Measurements from ENCODE around the gene HVCN1.

DNA sequence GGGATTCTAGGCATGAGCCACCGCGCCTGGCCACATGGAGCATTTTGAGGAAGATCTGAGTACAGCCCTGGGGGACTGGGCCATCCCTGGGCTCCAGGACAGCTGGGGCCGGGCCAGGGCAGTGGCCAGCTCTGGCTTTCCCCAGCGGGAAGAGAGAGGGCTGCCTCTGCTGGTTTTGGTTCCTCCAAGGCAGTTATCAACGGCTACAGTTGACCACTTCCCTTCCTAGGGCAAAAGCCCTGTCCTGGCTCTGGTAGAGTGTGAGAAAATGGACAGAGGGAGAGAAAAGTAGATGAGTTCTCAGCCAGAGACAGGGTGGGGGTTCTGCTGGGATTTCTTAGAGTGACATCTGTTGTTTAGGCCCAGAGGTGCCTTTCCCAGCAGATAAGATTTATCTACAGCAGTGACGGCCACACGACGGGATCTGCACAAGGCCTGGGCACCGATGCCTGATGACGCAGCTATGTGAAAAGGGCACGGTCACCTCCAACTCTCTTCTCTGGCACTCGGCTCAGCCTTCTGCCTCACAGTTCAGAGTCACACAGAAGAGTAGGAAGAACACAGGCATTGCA is 5.5 kb upstream of the HVCN1 start:
- TF ChIP-seq, protein P1, sequence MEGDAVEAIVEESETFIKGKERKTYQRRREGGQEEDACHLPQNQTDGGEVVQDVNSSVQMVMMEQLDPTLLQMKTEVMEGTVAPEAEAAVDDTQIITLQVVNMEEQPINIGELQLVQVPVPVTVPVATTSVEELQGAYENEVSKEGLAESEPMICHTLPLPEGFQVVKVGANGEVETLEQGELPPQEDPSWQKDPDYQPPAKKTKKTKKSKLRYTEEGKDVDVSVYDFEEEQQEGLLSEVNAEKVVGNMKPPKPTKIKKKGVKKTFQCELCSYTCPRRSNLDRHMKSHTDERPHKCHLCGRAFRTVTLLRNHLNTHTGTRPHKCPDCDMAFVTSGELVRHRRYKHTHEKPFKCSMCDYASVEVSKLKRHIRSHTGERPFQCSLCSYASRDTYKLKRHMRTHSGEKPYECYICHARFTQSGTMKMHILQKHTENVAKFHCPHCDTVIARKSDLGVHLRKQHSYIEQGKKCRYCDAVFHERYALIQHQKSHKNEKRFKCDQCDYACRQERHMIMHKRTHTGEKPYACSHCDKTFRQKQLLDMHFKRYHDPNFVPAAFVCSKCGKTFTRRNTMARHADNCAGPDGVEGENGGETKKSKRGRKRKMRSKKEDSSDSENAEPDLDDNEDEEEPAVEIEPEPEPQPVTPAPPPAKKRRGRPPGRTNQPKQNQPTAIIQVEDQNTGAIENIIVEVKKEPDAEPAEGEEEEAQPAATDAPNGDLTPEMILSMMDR (IDR thresholded peaks at IDR 0.05 in 8 of 11, conservative IDR thresholded peaks at IDR 0.05 in 3 of 11), result no peak
- peak in 2 of 3 donors; percentile 29 to 45 for TF ChIP-seq POLR2AphosphoS5 (IDR thresholded peaks at IDR 0.05)
- no peak for TF ChIP-seq POLR2A (IDR thresholded peaks at IDR 0.05)
